K562 (cell line): Measurements from ENCODE around the gene CEP192. TPM values are rescaled to one million over a fixed set of nuclear protein-coding genes. Genes with fewer than 3 reads are reported as not detected.

ENCODE experiments used
- ATAC-seq: fragments of 200-7000 bp; cut with Tn5 transposase; 3 replicates; pipeline ENCODE4 v1.9.1; 2020; ENCODE audit warnings: moderate library complexity
- BruUV-seq: library from RNA; stranded (reverse); fragments of 400-500 nt; replicated peaks from 2 replicates; lab custom pipeline; 2021; lab: Mats Ljungman, UMichigan
- CTCF ChIA-PET: fragments of 300-600 bp; formaldehyde crosslinking; extraction: SDS; loops from one replicate; lab custom pipeline; 2021; ENCODE audit warnings: low intra/inter-chr PET ratio; lab: Yijun Ruan, JAX
- POLR2A ChIA-PET: fragments of 300-600, 350-650 bp; sonication (Branson Sonifier 250); formaldehyde crosslinking; extraction: SDS; loops from one replicate; lab custom pipeline; 2021; ENCODE audit warnings: antibody characterized with exemption, inconsistent platforms; lab: Yijun Ruan, JAX
- DNase-seq, 4 experiments: peaks; one replicate each; pipeline versions ENCODE4 v3.0.0 to v3.0.0-alpha.2; 2011 to 2018; ENCODE audit warnings: low spot score in 3 of 4, mixed read lengths in 3 of 4; ENCODE audit errors: extremely low read depth in 1 of 4
- FAIRE-seq: peaks from 2 replicates; lab custom pipeline; 2011; peaks lifted over from hg19 to GRCh38; lab: Jason Lieb, UNC
- H2AFZ ChIP-seq: 2 replicates; pipeline ENCODE4 v1.6.0; 2011; ENCODE audit warnings: low read depth, low read length, control low read depth, inconsistent platforms
- H3K27ac ChIP-seq: fragments of 200-600 bp; 3 replicates; pipeline ENCODE4 v1.8.0; 2011; ENCODE audit warnings: low read depth, mild to moderate bottlenecking, control low read depth, inconsistent platforms, low read length, moderate library complexity, mixed read lengths; ENCODE audit errors: extremely low read depth
- H3K27me3 ChIP-seq, 2 experiments: fragments of 300-600 bp in 1 of 2; 2 replicates in 1 of 2; 3 replicates in 1 of 2; pipeline versions ENCODE4 v1.6.0 to v1.8.0; 2011; ENCODE audit warnings: inconsistent platforms in 2 of 2, low read length in 2 of 2, mild to moderate bottlenecking in 1 of 2, mixed read lengths in 1 of 2, moderate library complexity in 1 of 2; ENCODE audit not compliant: control insufficient read depth in 2 of 2, insufficient read depth in 2 of 2
- H3K36me3 ChIP-seq: fragments of 300-600 bp; 3 replicates; pipeline ENCODE4 v1.8.0; 2011; ENCODE audit warnings: mild to moderate bottlenecking, low read length, inconsistent platforms; ENCODE audit not compliant: control insufficient read depth, insufficient read depth
- H3K4me1 ChIP-seq, 2 experiments: fragments of 200-600 bp in 1 of 2; replicated peaks in 1 of 2; 2 replicates in 1 of 2; 3 replicates in 1 of 2; pipeline versions ENCODE4 v1.5.1 to v1.8.0; 2011; ENCODE audit warnings: inconsistent platforms in 2 of 2, low read length in 2 of 2, mild to moderate bottlenecking in 1 of 2, mixed read lengths in 1 of 2, moderate library complexity in 1 of 2; ENCODE audit not compliant: control insufficient read depth in 2 of 2, insufficient read depth in 2 of 2
- H3K4me2 ChIP-seq: 2 replicates; pipeline ENCODE4 v1.6.1; 2011; ENCODE audit warnings: low read length, control low read depth, inconsistent platforms, mixed read lengths; ENCODE audit not compliant: insufficient read depth
- H3K4me3 ChIP-seq: fragments of 200-600 bp; sonication (generic), shearing (Covaris generic); 2 replicates; pipeline ENCODE4 v1.5.1; 2016; ENCODE audit warnings: control low read depth, inconsistent platforms
- H3K79me2 ChIP-seq: fragments of 200-600 bp; 3 replicates; pipeline ENCODE4 v1.8.0; 2011; ENCODE audit warnings: low read length, inconsistent platforms; ENCODE audit not compliant: control insufficient read depth, insufficient read depth
- H3K9ac ChIP-seq, 2 experiments: 2 replicates each; pipeline versions ENCODE4 v1.6.0 to v1.6.1; 2011; ENCODE audit warnings: low read depth in 2 of 2, low read length in 2 of 2, control low read depth in 1 of 2, inconsistent platforms in 1 of 2, mild to moderate bottlenecking in 1 of 2, mixed read lengths in 1 of 2; ENCODE audit not compliant: insufficient read depth in 1 of 2
- H3K9me1 ChIP-seq: one replicate; pipeline ENCODE4 v1.6.0; 2011; ENCODE audit warnings: inconsistent platforms, mild to moderate bottlenecking, low read length, moderate library complexity; ENCODE audit not compliant: control insufficient read depth, insufficient read depth
- H3K9me3 ChIP-seq: replicated peaks from 2 replicates; pipeline ENCODE4 v1.5.1; 2011; ENCODE audit warnings: low read depth, low read length, inconsistent platforms; ENCODE audit not compliant: control insufficient read depth, insufficient read depth
- H4K20me1 ChIP-seq: replicated peaks from 2 replicates; pipeline ENCODE4 v1.6.1; 2011; ENCODE audit warnings: low read length, inconsistent platforms, mixed read lengths; ENCODE audit not compliant: control insufficient read depth, insufficient read depth
- DIDO1 ChIP-seq: fragments of 450-650 bp; IDR thresholded peaks from 2 replicates; pipeline ENCODE4 v1.6.1; 2016; ENCODE audit warnings: low read depth, missing biosample characterization, missing genetic modification characterization
- E4F1 ChIP-seq: fragments of 250-450 bp; sonication (Bioruptor Pico); IDR thresholded peaks from 2 replicates; pipeline ENCODE4 v1.5.0; 2021; ENCODE audit warnings: mild to moderate bottlenecking, borderline replicate concordance
- JUN ChIP-seq, 2 experiments: sonication (generic) in 1 of 2; formaldehyde crosslinking in 1 of 2; IDR thresholded peaks; 2 replicates each; pipeline versions ENCODE4 v1.6.1 to v1.8.0; 2012 to 2022; ENCODE audit warnings: borderline replicate concordance in 2 of 2, mild to moderate bottlenecking in 2 of 2, improper control_type of control experiment in 1 of 2, low read depth in 1 of 2, low read length in 1 of 2, missing genetic modification reagents in 1 of 2
- LARP7 ChIP-seq: fragments of 450-650 bp; IDR thresholded peaks from 2 replicates; pipeline ENCODE4 v1.6.1; 2016
- MEIS2 ChIP-seq: fragments of 450-650 bp; IDR thresholded peaks from 2 replicates; pipeline ENCODE4 v1.6.1; 2014; ENCODE audit warnings: mild to moderate bottlenecking; ENCODE audit not compliant: partially characterized antibody
- SAFB ChIP-seq: fragments of 200-400 bp; formaldehyde crosslinking; IDR thresholded peaks from 2 replicates; pipeline ENCODE4 v1.6.1; 2017; ENCODE audit warnings: low read depth, low read length, borderline replicate concordance
- SMC3 ChIP-seq: conservative IDR thresholded peaks from 2 replicates; pipeline ENCODE4 v1.6.1; 2011; ENCODE audit warnings: low read depth, low read length, improper control_type of control experiment; ENCODE audit not compliant: insufficient read depth
- SRSF1 ChIP-seq: fragments of 200-400 bp; formaldehyde crosslinking; IDR thresholded peaks from 2 replicates; pipeline ENCODE4 v1.6.1; 2017; ENCODE audit warnings: mild to moderate bottlenecking, low read depth, low read length, moderate library complexity
- WGBS: fragments of 100-300 bp; shearing (Covaris generic); methylation state at CpG from one replicate; pipeline ENCODE4 v1.1.6; 2016; ENCODE audit warnings: low coverage, mixed read lengths; ENCODE audit not compliant: insufficient coverage; ENCODE audit errors: missing lambda C conversion rate; 5-methylcytosine and 5-hydroxymethylcytosine counted together
- in situ Hi-C: fragments of 300-500 bp; cut with MboI; formaldehyde crosslinking; loops from 4 replicates; pipeline ENCODE4 v1.15.0; 2018; ENCODE audit warnings: inconsistent platforms, mixed read lengths
- intact Hi-C: fragments of 100-400 bp; cut with micrococcal nuclease; formaldehyde crosslinking; loops from 2 replicates; pipeline ENCODE4 v1.14.2; 2022
- polyA plus RNA-seq, 8 experiments: library from polyadenylated mRNA; depleted of rRNA in 4 of 8; stranded (reverse) in 5 of 8; unstranded in 3 of 8; fragments of >200 nt; fragmentation: Nextera tagmentation in 2 of 8; fragmentation: Illumina TruSeq in 1 of 8; extraction: Ambion mirVana in 2 of 8; extraction: Trizol in 1 of 8; gene quantifications; 2 replicates each; pipeline versions ENCODE4 v1.2.1 to v1.2.3, GENCODE V29; 2011 to 2014; ENCODE audit warnings: inconsistent platforms in 1 of 8, missing spikeins in 1 of 8
- total RNA-seq, 7 experiments: library from RNA; depleted of rRNA in 6 of 7; stranded (reverse); fragments of >200 nt in 6 of 7; fragmentation: Illumina TruSeq in 2 of 7; extraction: Trizol in 2 of 7; gene quantifications; 2 replicates each; pipeline versions ENCODE4 v1.2.1 to v1.2.3, GENCODE V29; 2011 to 2021; ENCODE audit warnings: low replicate concordance in 1 of 7

The CEP192 gene
- total and polyA plus RNA-seq, 9 of the 15 experiments (the other 6 are each of a cell fraction or from before 2014, with no cell fraction given) = 14.4 to 54.4 (median 35.8) TPM

GRCh38 chr18:13043066-13043465, 51.9 kb downstream of the CEP192 start:
- no peaks in the 10 kb centered on the region for H3K9me3 ChIP-seq
- no peak overlapping the region for H3K27ac ChIP-seq
- FAIRE-seq (no peak), ATAC-seq (no peak), DNase-seq (no peak)
- no peaks in the 10 kb centered on the region for H3K4me1 ChIP-seq
- no peak overlapping the region for H2AFZ ChIP-seq
- H3K9me1 ChIP-seq = no peaks in the 10 kb centered on the region
- ChIA-PET CTCF (no interaction called here), POLR2A (interaction anchor here (0.7 kb wide), 1 partner anchor 344 kb away, joined by 3 read pairs; no protein-coding TSS in a partner anchor)
- in situ Hi-C loops = no loop called here
- no peak overlapping the region for H3K4me3 ChIP-seq
- peaks cover 35% of the 10 kb centered on the region for H3K79me2 ChIP-seq
- no peaks in the 10 kb centered on the region for H3K27me3 ChIP-seq
- no peak overlapping the region for H3K9ac ChIP-seq
- no peak overlapping the region for H3K4me2 ChIP-seq
- no peaks in the 10 kb centered on the region for H4K20me1 ChIP-seq
- peaks cover 80% of the 10 kb centered on the region for H3K36me3 ChIP-seq
- intact Hi-C loops = no loop called here
- BruUV-seq = no TSS peak
- TF ChIP-seq MEIS2 (peak; percentile 2), JUN (IDR thresholded peaks at IDR 0.05; ENCODE audit: borderline replicate concordance, low read depth, low read length) (no peak), JUN (CRISPR knock-in tag; IDR thresholded peaks at IDR 0.05; ENCODE audit: borderline replicate concordance) (no peak)
- 88% methylated on average over 4 of the region's 4 CpGs for WGBS

GRCh38 chr18:13048061-13048595, 57.0 kb downstream of the CEP192 start:
- TF ChIP-seq E4F1 (CRISPR knock-in tag) (no peak), DIDO1 (tag) (no peak), LARP7 (no peak), SRSF1 (no peak), SMC3 (no peak), SAFB (no peak)
- 93% methylated on average over 6 of the region's 6 CpGs for WGBS
- no peak overlapping the region for H3K27ac ChIP-seq
- FAIRE-seq (no peak), DNase-seq (no peak), ATAC-seq (no peak)
- H3K9me3 ChIP-seq = no peaks in the 10 kb centered on the region
- H3K27me3 ChIP-seq = no peaks in the 10 kb centered on the region
- H3K79me2 ChIP-seq = peaks cover 34% of the 10 kb centered on the region
- no peaks in the 10 kb centered on the region for H4K20me1 ChIP-seq
- H3K9me1 ChIP-seq = no peaks in the 10 kb centered on the region
- BruUV-seq = no TSS peak
- H3K4me2 ChIP-seq = no peak overlapping the region
- H3K4me1 ChIP-seq = no peaks in the 10 kb centered on the region
- POLR2A ChIA-PET = interaction anchor here (0.7 kb wide), 1 partner anchor 22 kb away, joined by 3 read pairs; no protein-coding TSS in a partner anchor
- H2AFZ ChIP-seq = no peak overlapping the region
- CTCF ChIA-PET = no interaction called here
- in situ Hi-C loops (no loop called here), intact Hi-C loops (no loop called here)
- no peak overlapping the region for H3K9ac ChIP-seq
- peaks cover 89% of the 10 kb centered on the region for H3K36me3 ChIP-seq
- no peak overlapping the region for H3K4me3 ChIP-seq
